ENCODE results near the gene FOS. TPM values are rescaled to one million over a fixed set of nuclear protein-coding genes. Genes with fewer than 3 reads are reported as not detected.
A peak's percentile ranks its signal among the peaks of the same experiment; 100 is the strongest.

Gene FOS
- total and polyA plus RNA-seq, 2 of the 13 experiments (the other 11 are each of a cell fraction or from before 2014, with no cell fraction given), result 15.9 to 24.2 TPM

DNA sequence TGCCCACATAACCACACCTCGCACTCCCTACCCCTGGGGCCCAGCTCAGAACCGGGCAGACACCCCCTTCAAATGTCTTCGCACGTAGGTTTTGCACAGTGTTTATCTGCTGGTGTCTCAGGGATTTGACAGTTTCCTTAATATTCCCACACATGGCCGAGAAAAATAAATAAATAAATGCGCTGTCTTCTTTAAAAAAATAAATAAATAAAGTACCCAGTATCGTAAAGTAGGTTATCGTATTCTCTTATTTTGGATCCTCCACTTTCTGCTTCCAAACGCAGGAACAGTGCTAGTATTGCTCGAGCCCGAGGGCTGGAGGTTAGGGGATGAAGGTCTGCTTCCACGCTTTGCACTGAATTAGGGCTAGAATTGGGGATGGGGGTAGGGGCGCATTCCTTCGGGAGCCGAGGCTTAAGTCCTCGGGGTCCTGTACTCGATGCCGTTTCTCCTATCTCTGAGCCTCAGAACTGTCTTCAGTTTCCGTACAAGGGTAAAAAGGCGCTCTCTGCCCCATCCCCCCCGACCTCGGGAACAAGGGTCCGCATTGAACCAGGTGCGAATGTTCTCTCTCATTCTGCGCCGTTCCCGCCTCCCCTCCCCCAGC lies 710 bp upstream of the FOS start (continued):
- TF ChIP-seq ZNF326 (CRISPR knock-in tag; IDR thresholded peaks at IDR 0.05; ENCODE audit: borderline replicate concordance) (no peak), SRSF9 (IDR thresholded peaks at IDR 0.05; ENCODE audit: borderline replicate concordance, insufficient read depth, low read depth, low read length, poor library complexity, severe bottlenecking) (no peak), PHF5A (CRISPR knock-in tag; IDR thresholded peaks at IDR 0.05; ENCODE audit: low read depth, unreplicated experiment) (no peak), ZNF556 (CRISPR knock-in tag; IDR thresholded peaks at IDR 0.05; ENCODE audit: borderline replicate concordance) (no peak), GTF2F1 (IDR thresholded peaks at IDR 0.05; ENCODE audit: low read length) (no peak), NR2C2 (CRISPR knock-in tag; IDR thresholded peaks at IDR 0.05; ENCODE audit: borderline replicate concordance) (no peak), NR2F1 (CRISPR knock-in tag; IDR thresholded peaks at IDR 0.05) (no peak), MAFG (CRISPR knock-in tag; IDR thresholded peaks at IDR 0.05) (no peak), ZBTB21 (CRISPR knock-in tag; IDR thresholded peaks at IDR 0.05) (no peak), ARID5B (CRISPR knock-in tag; IDR thresholded peaks at IDR 0.05) (no peak), SNAI1 (CRISPR knock-in tag; IDR thresholded peaks at IDR 0.05; ENCODE audit: borderline replicate concordance) (no peak), KDM5A (IDR thresholded peaks at IDR 0.05; ENCODE audit: borderline replicate concordance, low read length) (peak; percentile 37; the same call in 1 of the 2 replicates), PRDM4 (CRISPR knock-in tag; IDR thresholded peaks at IDR 0.05; ENCODE audit: borderline replicate concordance) (no peak), HIVEP1 (CRISPR knock-in tag; IDR thresholded peaks at IDR 0.05) (no peak)
- TF ChIP-seq, protein P1, sequence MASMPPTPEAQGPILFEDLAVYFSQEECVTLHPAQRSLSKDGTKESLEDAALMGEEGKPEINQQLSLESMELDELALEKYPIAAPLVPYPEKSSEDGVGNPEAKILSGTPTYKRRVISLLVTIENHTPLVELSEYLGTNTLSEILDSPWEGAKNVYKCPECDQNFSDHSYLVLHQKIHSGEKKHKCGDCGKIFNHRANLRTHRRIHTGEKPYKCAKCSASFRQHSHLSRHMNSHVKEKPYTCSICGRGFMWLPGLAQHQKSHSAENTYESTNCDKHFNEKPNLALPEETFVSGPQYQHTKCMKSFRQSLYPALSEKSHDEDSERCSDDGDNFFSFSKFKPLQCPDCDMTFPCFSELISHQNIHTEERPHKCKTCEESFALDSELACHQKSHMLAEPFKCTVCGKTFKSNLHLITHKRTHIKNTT (CRISPR knock-in tag; IDR thresholded peaks at IDR 0.05), result no peak
- TF ChIP-seq, protein P2, sequence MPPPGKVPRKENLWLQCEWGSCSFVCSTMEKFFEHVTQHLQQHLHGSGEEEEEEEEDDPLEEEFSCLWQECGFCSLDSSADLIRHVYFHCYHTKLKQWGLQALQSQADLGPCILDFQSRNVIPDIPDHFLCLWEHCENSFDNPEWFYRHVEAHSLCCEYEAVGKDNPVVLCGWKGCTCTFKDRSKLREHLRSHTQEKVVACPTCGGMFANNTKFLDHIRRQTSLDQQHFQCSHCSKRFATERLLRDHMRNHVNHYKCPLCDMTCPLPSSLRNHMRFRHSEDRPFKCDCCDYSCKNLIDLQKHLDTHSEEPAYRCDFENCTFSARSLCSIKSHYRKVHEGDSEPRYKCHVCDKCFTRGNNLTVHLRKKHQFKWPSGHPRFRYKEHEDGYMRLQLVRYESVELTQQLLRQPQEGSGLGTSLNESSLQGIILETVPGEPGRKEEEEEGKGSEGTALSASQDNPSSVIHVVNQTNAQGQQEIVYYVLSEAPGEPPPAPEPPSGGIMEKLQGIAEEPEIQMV (CRISPR knock-in tag; IDR thresholded peaks at IDR 0.05; ENCODE audit: low read depth), result no peak
- TF ChIP-seq, protein P3, sequence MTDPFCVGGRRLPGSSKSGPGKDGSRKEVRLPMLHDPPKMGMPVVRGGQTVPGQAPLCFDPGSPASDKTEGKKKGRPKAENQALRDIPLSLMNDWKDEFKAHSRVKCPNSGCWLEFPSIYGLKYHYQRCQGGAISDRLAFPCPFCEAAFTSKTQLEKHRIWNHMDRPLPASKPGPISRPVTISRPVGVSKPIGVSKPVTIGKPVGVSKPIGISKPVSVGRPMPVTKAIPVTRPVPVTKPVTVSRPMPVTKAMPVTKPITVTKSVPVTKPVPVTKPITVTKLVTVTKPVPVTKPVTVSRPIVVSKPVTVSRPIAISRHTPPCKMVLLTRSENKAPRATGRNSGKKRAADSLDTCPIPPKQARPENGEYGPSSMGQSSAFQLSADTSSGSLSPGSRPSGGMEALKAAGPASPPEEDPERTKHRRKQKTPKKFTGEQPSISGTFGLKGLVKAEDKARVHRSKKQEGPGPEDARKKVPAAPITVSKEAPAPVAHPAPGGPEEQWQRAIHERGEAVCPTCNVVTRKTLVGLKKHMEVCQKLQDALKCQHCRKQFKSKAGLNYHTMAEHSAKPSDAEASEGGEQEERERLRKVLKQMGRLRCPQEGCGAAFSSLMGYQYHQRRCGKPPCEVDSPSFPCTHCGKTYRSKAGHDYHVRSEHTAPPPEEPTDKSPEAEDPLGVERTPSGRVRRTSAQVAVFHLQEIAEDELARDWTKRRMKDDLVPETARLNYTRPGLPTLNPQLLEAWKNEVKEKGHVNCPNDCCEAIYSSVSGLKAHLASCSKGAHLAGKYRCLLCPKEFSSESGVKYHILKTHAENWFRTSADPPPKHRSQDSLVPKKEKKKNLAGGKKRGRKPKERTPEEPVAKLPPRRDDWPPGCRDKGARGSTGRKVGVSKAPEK (CRISPR knock-in tag; IDR thresholded peaks at IDR 0.05; ENCODE audit: borderline replicate concordance), result no peak
